ENCODE measurements around the gene C3orf20.

DNA sequence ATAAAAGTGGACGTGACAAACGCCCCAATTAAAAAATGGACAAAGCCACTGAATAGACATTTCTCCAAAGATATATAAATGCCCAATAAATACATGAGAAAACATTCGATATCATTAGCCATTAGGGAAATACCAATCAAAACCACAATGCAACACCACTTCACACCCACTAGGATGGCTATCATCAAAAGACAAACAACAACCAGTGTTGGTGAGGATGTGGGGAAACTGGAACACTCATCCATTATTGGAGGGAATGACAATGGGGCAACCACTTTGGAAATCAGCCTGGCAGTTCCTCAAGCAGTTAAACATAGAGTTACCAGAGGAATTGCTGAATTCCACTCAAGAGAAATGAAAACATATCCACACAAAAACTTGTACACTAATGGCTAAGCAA lies 111.4 kb downstream of the C3orf20 start:
- TF ChIP-seq GATA2 (IDR thresholded peaks at IDR 0.05; ENCODE audit: low read depth, low read length) (no peak), GATA3 (IDR thresholded peaks at IDR 0.05; ENCODE audit: low read depth, low read length) (no peak)
